HG02571 (cell line): ENCODE results near the gene VSIG10L.

Experiments
- ATAC-seq: cut with Tn5 transposase; IDR thresholded peaks from one replicate; pipeline ENCODE4 v1.9.1; 2021; ENCODE audit warnings: mild to moderate bottlenecking, moderate library complexity; ENCODE audit not compliant: unreplicated experiment

Gene VSIG10L

DNA sequence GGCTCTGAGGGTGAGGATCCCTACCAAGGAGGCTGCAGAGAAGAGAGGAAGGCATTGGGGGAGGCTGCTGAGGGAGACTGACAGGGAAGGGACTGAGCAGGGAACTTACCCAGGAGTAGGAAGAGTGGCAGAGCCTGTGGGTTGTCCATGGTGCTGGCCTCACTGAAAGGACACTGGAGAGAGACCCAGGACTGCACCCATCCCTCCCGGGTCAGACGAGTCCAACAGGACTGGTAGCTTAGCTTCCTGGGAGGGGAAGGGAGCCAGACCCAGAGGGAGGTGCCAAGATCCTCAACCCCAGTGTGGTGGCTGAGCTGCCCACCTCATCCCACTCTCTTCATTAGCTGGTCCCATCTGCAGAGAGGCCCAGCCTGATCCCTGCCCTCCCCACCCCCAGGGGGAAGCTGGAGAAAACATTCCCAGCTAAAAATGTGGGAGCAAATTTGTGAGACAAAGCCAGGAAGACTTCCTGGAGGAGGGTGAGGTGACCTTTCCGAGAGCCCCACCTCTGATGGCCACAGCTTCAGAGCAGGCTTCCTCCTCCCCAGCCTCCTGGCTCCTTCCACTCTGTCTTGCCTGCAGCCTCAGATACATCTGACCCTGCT, at the start of gene VSIG10L:
Gene VSIG10L, minus strand, starts transcription at position 164 of the 605 bp plus-strand sequence. Its CDS starts 15 bp downstream, at position 149.
- no peak for ATAC-seq

DNA sequence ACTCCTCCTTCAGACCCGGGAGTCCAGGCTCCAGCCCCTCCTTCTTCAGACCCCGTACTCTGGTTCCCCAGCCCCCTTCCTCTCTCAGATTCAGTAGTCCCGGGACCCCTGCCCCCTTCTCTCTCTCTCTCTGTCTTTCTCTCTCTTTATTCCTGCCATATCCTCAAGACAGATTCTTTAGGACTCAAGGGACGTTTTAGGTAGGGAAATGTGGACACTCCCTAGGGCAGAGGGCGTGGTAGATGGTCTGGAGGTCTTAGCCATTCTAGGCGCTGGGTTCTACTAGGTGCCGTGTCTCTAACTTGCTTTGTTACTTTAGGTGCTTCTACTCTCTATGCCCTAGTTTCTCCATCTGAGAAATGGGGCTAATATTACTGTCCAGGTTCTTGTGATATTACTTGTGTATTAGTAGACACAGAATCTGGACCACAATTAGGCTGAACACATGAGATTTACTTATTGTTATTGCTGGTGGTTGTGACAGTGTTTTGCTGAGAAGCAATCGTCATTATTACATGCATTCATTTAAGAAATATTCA, 49.2 kb upstream of the VSIG10L start:
- no peak for ATAC-seq

DNA sequence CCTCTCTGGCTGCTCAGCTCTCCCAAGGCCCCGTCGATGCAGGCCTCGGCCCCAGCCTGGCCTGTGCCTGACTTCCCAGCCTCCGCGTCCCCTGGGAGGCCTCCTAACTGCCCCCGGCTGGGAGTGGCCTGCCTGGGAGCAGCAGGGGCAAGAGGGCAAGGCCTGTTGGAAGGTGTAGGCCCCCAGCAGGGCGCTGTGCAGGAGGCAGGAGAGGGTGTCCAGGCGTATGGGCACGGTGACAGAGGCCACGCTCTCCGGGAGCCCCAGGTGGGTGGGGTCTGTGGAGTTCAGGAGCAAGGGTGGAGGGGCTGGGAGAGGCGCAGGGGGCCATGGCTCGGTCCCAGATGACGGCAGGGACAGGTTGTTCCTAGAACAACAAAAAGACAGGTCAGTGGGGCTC, 47.2 kb upstream of the VSIG10L start:
- no peak for ATAC-seq

DNA sequence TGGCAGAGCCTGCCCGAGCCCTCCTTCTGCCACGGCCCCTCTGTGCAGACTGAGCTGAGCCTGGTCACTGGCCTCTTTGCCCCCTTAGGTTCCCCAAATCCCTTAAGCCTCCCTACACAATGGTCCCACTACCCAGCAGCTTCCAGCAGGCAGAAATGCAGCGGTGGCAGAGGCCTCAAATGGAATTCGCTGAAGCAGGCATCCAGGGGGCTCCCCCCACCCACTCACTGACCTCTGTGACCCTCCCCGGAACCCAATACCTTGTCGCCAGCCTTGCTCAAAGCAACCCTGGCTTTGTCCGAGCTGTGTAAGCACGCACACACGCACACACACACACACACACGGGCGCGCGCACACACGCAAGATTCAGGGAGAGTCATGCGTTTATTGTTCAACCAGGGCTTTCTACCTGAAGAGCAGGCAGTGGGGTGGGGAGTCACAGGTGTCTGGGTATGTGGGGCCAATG, 46.0 kb upstream of the VSIG10L start, which contains the start of gene LIM2:
Gene LIM2, minus strand, starts transcription at position 51 of the 466 bp plus-strand sequence. CDS start 531 bp downstream, outside the sequence.
- no peak for ATAC-seq

DNA sequence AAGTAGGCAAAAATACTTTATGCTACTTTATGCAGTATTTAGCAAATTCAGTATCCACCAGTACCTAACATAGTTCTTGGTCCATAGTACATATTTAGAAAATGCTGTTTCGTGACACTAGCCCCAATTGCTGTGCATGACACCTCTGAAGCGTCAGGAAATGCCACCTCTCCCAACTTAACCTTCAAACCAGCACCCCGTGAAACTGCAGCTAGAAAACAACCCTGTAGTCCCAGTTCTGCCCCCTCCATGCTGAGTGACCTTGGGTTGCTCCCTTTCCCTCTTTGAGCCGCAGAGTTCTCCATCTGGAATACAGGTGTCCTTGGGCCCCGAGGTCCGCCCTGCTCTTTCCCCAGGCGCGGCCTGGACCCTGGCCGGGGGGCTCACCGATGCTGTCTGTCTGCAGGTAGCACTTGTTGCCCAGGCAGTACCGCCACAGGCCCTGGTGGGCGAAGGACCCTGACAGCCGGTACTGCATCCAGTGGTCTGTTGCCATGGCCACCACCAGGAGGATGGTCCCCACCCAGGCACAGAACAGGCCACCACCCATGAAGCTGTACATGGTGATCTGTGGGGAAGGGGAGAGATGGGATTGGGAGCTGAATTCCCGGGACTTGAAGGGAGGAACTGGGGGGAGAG, 45.1 kb upstream of the VSIG10L start:
- ATAC-seq: no peak

DNA sequence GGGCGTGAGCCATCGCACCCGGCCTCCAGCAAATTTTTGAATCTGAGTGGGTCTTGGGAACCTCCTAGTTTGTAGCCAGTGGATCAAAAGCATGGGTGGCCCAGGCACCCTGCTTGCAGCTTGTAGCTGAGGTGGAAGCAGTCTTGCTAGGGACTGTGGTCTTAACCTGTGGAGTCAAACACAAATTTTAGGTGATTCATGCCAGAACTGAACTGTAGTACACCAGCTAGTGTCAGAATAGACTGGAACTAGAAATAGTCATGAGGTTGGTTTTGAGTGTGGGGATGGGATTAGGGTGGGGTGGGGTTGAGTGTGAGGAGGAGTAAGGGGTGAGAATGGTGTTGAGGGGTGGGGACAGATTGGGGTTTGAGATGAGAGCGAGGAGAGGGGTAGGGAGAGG, 40.1 kb upstream of the VSIG10L start:
- ATAC-seq: no peak

DNA sequence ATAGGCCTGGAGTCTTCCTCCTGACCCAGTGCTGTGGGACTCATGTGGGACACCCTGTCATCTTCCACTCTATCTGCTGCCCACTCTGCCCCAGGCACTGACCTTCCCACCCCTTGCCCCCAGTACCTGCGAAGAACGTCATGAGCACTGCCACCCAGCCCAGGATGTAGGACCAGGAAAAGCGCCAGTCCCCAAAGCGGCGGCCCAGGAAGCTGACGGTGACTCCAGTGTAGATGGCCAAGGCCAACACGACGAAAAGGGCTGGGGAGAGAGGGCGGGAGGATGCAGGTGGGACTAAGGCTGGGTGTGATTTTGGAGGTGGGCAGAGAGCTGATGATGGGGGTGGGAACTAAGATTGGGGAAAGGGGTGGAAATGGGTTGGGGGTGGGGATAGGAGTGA, 38.4 kb upstream of the VSIG10L start:
- no peak for ATAC-seq

DNA sequence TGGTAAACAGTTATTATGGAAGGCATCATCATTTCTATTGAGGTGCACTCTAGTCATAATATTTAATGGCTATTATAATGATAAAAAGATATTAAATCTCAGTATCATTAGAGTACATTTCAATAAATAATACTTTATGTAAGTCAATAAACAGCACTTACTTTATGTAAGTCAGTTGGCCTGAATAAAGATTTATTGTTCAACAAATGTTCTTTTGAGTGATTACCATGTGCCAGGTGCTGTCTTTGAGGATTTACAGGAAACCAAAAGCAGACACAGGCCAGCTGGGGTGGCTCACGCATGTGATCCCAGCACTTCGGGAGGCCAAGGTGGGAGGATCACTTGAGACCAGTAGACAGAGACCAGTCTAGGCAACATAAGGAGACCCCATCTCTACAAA, 35.5 kb upstream of the VSIG10L start:
- no peak for ATAC-seq

DNA sequence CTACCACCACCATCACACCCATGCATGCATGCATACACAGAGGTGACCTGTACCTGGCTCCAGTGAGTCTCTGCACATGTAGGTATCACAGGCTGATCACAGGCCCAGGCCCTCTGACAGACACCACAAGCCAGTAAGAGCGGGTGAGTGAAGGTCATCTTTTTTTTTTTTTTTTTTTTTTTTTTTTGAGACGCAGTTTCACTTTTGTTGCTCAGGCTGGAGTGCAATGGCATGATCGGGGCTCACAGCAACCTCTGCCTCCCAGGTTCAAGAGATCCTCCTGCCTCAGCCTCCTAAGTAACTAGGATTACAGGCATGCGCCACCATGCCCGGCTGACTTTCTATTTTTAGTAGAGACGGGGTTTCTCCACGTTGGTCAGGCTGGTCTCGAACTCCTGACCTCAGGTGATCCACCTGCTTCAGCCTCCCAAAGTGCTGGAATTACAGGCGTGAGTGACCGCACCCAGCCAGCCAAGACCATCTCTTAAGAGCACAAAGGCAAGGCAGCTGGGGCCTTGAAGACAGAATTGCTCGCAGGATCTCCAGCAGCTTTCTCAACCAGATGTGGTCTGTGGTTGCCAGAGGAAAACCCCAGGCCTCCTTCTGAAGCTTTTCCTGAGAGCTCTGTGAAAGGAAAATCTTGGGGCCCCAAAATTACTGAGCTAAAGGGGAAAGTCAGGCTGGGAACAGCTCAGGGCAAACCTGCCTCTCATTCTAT, 33.7 kb upstream of the VSIG10L start:
- ATAC-seq: no peak

DNA sequence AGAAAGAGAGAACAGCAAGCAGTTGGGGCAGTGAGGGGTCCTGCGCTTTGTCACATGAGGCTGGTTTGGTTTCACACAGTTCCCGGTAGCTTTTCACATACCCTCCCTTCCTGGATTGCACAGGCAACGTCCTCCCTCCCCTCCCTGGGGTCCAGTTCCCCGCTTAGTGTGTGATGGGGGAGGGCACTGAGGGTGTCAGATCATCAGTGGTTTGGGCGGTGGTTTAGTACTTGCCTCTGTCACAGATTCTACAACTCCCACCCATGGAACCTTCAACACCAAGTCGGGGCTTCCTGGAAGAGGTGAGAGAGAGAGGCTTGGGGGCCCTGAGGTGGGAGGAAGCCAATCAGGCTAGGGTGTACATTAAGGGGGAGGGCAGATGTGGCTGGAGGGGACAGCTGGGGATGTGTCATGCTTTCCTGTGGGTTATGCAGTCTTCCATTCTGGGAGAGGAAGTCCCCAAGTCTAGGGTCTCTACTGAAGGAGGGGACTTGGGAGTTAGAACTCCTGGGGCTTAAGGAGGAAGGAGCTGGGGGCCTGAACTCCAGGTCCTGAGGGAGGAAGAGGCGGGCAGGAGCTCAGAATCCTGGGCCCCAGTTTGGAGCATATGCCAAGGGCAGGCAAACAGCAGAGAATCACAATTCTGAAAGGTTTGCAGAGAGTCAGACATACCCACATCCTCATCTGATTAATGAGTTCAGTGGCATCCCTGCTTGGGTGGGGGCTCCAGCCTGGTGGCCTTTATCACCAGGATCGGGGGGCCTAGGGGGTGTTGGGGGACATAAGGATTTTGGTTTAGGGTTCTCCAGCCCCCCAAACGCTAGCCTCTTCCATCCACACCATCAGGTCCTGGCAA, 30.9 kb upstream of the VSIG10L start, which contains the start of gene NKG7:
Gene NKG7, minus strand, starts transcription at position 6 of the 856 bp plus-strand sequence. CDS start 119 bp downstream, outside the sequence.
- no peak for ATAC-seq

DNA sequence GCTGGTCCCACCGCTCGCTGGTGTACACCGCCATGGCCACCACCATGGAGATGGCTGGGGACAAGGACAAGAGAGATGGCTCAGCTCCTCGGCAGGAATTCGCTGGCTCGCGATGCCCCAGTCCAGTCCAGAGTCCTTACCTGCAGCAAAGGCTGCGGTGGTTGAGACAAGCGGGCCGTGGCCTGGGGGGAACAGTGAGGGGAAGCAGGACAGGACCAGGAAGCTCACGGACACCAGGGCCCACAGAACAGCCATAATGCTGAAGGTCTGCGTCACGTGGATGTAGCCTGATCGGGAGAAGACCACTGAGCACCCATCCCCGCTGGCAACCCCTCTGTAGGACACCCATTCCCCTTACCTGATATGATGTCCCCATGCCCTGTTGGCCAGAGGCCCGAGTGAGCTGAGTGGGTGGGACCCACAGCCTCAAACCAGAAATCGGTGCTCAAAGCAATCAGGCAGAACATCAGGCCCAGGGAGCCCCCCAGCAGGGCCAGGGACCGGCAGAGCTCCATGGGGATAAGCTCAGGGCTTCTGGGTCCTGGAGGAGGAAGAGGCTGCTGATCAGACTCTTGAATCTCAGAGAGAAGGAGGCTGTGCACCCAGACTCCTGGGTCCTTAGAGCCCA, 30.2 kb upstream of the VSIG10L start:
- ATAC-seq: no peak

DNA sequence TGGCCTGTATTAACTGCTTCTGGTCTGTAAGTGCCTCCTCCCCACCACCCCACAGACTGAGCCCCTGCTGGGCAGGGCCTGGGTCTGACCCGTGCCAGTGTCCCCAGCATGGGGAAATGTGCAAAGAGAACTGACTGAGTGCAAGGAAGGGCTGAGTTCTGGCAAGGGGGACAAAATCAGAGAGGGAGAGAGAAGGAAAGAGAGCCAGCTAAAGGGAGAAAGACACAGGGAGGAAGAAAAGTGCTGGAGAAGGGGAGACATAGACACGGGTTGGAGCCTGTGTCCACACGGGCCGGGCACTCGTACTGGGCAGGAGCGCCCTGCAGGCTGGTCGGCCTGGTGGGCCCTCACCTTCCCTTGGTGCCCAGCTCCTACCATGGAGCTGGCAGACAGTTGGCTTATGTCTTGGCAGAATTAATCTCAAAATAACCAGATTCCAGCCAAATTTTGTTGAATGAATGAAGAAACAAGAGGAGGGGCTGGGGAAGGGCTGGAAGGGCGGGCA, 29.3 kb upstream of the VSIG10L start:
- no peak for ATAC-seq

DNA sequence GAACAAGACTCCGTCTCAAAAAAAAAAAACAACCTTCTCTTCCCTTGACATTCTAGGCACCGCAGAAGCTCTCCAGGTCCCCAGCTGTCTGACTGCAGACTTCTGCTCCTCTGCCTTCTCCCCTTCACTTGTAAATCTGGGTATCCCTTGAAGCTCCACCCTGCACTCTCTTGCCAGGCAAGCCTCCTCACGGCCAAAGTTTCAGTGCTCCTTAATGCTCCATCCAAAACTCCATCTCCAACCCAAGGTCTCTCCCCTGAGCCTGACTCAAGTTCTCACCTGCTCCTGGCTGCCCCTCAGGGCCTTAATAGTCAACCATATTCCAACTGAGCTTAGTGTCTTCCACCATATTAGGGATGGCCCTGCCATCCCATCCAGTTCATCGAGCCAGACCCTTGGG, 28.3 kb upstream of the VSIG10L start:
- ATAC-seq: no peak

DNA sequence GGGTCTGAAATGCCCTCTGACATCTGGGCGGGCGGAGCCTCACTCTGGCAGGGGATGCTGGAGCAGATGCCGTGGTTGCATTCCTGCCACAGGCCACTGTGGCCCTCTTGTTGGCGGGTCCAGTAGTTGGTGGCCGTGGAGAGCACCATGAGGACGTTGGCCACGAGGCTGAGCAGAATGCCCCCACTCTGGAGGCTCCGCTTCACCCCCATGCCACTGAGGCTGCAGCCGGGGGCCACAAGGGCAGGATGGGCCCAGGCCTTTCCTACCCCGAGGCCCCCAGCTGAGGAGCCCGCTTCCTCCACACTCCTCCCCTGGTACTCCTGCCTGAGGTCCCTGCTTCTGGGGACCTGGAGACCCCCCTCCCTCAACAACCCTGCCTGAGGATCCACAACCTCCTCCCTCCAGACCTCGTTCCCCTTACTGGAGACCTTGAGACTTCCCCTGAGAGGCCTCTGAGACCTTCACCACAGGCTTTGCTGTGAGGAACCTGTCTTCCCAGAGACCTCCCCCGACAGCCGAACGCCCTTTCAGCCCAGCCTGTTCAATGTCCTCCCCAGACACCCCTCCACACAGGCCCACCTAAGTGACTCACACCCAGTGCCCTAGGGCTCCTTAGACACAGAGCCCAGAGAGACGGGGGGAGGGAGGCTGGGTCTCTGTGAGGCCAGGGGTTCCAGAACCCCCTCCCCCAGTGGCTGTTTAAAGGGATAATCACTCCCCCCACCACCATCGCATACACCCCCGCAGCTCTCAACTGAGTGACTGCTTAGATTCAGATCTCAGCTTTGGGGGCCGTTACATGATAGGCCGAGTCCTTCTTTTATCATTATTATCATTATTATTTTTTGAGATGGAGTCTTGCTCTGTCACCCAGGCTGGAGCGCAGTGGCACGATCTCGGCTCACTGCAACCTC, 26.7 kb upstream of the VSIG10L start, which contains the start of gene CLDND2:
Gene CLDND2, minus strand, starts transcription at position 638 of the 917 bp plus-strand sequence. Its CDS starts 426 bp downstream, at position 212.
- ATAC-seq: no peak

DNA sequence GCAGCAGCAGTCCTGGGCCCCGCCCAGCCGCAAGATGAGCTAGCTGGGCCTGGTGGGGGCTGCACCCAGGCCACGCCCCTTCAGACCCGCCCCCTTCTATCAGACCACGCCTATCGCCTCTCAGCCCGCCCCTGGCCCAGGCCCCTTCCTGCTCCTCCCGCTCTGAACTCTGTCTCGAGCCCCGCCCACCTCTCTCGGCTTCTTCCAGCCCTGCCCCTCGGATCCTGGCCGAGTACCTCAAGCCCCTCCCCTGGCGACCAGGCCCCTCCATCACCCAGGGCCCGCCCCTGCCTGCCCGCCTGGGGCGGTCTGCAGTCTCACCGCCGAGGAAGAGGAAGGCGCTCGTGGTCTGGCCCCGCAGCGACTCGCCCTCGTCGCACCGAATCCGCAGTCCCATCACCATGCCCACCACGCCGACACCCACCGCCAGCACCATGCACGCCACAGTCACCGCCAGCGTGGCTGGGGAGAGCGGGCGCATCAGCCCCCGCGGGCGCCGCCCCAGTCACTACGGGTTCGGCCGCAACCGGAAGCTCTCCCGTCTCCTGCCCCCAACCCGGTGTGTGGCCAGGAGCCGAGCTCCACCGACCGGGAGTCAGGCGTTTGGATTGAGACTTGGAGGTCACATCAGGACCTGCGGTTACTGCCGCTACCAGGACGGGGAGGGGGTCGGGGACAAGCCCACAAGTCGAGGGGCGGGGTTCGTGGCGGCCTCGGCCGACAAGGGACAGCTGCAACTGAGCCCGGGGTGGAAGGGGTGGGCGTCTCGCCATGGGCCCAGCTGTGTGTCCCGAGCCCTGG, 25.8 kb upstream of the VSIG10L start:
- peak; percentile 65 for ATAC-seq

DNA sequence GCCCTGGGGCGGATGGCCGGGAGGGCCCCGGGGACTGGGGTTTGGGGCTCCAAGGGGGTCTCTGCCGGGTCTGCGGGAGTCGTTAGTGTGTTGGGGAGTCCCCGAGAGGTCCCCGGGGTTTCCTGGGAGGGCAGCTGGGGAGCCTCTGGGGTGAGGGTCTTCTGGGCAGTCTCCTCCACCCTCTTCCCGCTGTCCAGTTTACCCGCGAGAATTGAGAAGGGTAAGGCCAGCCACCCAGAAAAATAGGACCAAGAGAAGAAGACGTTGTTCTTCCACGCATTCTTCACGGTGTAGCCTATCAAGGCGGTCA, 25.3 kb upstream of the VSIG10L start:
- peak; percentile 12 for ATAC-seq

DNA sequence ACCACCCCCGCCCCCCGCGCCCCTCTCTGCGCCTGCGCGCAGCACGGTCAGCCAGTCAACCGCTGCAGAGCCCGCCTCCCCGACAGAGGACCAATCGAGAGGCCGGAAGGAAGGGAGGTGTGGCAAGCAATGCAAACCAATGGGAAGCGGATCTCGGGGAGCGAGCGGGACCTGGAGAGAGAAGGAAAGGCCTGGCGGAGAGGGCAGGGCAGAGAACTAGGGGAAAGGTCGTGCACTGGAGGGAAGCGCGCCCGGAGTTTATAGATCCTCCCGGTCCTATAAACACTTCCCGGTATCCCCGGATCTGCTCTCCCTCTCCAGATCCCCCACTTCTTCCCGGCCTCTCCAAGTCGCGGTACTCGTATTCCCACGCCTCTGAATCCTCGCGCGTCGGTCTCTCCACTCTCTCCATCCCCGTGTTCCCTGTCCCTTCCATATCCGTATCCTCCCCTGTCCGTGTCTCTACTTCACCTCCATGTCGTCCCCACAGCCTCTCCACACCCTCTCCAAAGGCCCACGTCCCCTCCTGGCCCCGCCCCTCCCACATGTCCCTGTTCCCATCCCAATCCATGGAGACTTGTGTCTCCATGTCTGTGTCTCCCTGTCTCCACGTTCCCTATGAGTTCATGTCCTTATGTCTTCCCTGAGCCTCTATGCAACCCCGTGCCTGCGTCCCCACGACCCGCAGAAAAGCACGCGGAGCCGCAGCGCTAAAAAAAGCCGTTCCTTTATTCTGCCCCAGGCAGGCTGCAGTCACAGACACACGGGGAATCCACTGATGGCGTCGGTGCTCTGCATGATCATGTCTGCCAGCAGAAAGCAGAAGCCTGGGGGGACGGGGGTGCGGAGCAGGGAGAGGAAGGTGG, 24.7 kb upstream of the VSIG10L start:
- peak; percentile 50 for ATAC-seq
